ENCODE results near the gene FLT4. TPM values are rescaled to one million over a fixed set of nuclear protein-coding genes. Genes with fewer than 3 reads are reported as not detected.

FLT4 gene
- total and polyA plus RNA-seq, 4 donors = 12.6 to 42.1 (median 25.3) TPM

GRCh38 chr5:180599590-180599914 lies 49.8 kb downstream of the FLT4 start:
- Histone ChIP-seq H3K9ac (ENCODE audit: insufficient read depth in 1 of 2, low read length in 2 of 2) (no peak overlapping the region), H3K36me3 (ENCODE audit: control insufficient read depth in 4 of 4, insufficient read depth in 4 of 4, low read length in 4 of 4) (no peaks in the 10 kb centered on the region), H3K9me3 (ENCODE audit: control insufficient read depth in 4 of 4, insufficient read depth in 3 of 4, low read length in 3 of 4) (no peaks in the 10 kb centered on the region), H3K27ac (ENCODE audit: low read depth in 1 of 2, low read length in 1 of 2) (no peak overlapping the region), H3K4me3 (no peak overlapping the region), H3K27me3 (ENCODE audit: control insufficient read depth in 3 of 3, insufficient read depth in 3 of 3, low read length in 2 of 3) (no peaks in the 10 kb centered on the region), H3K4me1 (ENCODE audit: control insufficient read depth in 5 of 5, insufficient read depth in 5 of 5, low read length in 5 of 5) (peaks cover 0 to 4% (median 0%) of the 10 kb centered on the region in 5 donors)
- 93 to 94% methylated on average over 6 of the region's 6 CpGs for WGBS, 2 donors
- no peak for TF ChIP-seq CTCF (IDR thresholded peaks at IDR 0.05; ENCODE audit: control extremely low read depth, extremely low read depth)
- ATAC-seq (ENCODE audit: insufficient read depth, low FRiP score) (no peak), DNase-seq (no peak)

DNA sequence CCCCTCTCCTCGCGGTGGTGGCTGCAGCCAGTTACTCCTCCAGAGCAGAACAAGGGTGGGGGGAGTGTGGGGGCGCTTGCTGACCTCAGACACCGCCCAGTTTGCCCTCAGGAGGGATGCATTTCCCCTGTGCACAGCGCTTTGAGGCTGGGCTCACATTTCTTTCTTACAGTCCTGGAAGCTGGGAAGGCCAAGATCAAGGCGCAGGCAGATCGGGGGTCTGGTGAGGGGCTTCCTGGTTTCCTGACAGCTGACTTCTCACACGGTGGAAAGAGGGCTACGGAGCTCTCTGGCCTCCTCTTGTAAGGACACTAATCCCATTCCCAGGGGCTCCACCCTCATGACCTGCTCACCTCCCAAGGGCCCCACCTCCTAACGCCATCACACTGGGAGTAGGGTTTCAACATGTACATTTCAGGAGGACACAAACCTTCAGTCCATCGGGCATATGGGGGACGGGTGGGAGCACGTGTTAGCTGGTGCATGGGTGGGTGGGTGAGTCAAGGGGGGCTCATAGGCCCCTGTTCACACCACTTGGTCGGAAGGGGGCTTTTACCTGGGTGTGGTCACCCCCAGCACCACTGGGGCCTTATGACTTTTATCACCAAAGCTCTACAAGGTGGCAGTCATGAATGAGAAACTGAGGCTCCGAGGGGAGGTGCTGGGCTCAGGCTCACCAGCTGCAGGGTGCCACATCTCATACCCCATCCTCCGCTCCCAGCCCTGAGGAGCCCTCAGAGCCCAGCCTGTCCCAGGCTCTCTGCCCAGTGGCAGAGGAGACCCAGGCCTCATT lies 50.4 kb downstream of the FLT4 start:
- H3K9ac ChIP-seq (ENCODE audit: insufficient read depth in 1 of 2, low read length in 2 of 2) = no peak overlapping the region
- no peak overlapping the region for H3K27ac ChIP-seq (ENCODE audit: low read depth in 1 of 2, low read length in 1 of 2)
- H3K4me1 ChIP-seq (ENCODE audit: control insufficient read depth in 5 of 5, insufficient read depth in 5 of 5, low read length in 5 of 5) = peaks cover 0 to 4% (median 0%) of the 10 kb centered on the region in 5 donors
- no peaks in the 10 kb centered on the region for H3K36me3 ChIP-seq (ENCODE audit: control insufficient read depth in 4 of 4, insufficient read depth in 4 of 4, low read length in 4 of 4)
- H3K27me3 ChIP-seq (ENCODE audit: control insufficient read depth in 3 of 3, insufficient read depth in 3 of 3, low read length in 2 of 3) = no peaks in the 10 kb centered on the region
- ATAC-seq (ENCODE audit: insufficient read depth, low FRiP score) = no peak
- no peak for DNase-seq
- TF ChIP-seq CTCF (IDR thresholded peaks at IDR 0.05; ENCODE audit: control extremely low read depth, extremely low read depth) = no peak
- no peak overlapping the region for H3K4me3 ChIP-seq
- H3K9me3 ChIP-seq (ENCODE audit: control insufficient read depth in 4 of 4, insufficient read depth in 3 of 4, low read length in 3 of 4) = no peaks in the 10 kb centered on the region
- 91 to 92% methylated on average over 16 of the region's 16 CpGs for WGBS, 2 donors

- no peaks in the 10 kb centered on the region for H3K9me3 ChIP-seq (ENCODE audit: control insufficient read depth in 4 of 4, insufficient read depth in 3 of 4, low read length in 3 of 4)
- ATAC-seq (ENCODE audit: insufficient read depth, low FRiP score) = no peak
- no peak for TF ChIP-seq CTCF (IDR thresholded peaks at IDR 0.05; ENCODE audit: control extremely low read depth, extremely low read depth)
- H3K9ac ChIP-seq (ENCODE audit: insufficient read depth in 1 of 2, low read length in 2 of 2) = no peak overlapping the region
- no peaks in the 10 kb centered on the region for H3K36me3 ChIP-seq (ENCODE audit: control insufficient read depth in 4 of 4, insufficient read depth in 4 of 4, low read length in 4 of 4)
- WGBS, 2 donors = 85 to 87% methylated on average over 9 of the region's 9 CpGs
- no peak overlapping the region for H3K27ac ChIP-seq (ENCODE audit: low read depth in 1 of 2, low read length in 1 of 2)
- H3K4me1 ChIP-seq (ENCODE audit: control insufficient read depth in 5 of 5, insufficient read depth in 5 of 5, low read length in 5 of 5) = peaks cover 0 to 4% (median 0%) of the 10 kb centered on the region in 5 donors
- no peak overlapping the region for H3K4me3 ChIP-seq
- no peak for DNase-seq
- H3K27me3 ChIP-seq (ENCODE audit: control insufficient read depth in 3 of 3, insufficient read depth in 3 of 3, low read length in 2 of 3) = no peaks in the 10 kb centered on the region
Observed at GRCh38 chr5:180598316-180598701, 51.1 kb downstream of the FLT4 start.
